HFF-Myc (cell line): ENCODE results near the gene LIAS.
A peak's percentile ranks its signal among the peaks of the same experiment; 100 is the strongest.

Experiments used
- DNase-seq: peaks from one replicate; pipeline ENCODE4 v3.0.0-alpha.2; 2011; ENCODE audit warnings: low read depth; ENCODE audit errors: extremely low read depth
- H3K4me3 ChIP-seq: replicated peaks from 2 replicates; pipeline ENCODE4 v1.5.1; 2011; ENCODE audit warnings: low read depth, mild to moderate bottlenecking, control low read depth, low read length
- TF ChIP-seq, protein P1 (sequence below): IDR thresholded peaks from 2 replicates; pipeline ENCODE4 v1.5.1; 2012; ENCODE audit warnings: mild to moderate bottlenecking, low read depth, low read length, control low read depth; ENCODE audit errors: missing control alignments

Gene LIAS

DNA sequence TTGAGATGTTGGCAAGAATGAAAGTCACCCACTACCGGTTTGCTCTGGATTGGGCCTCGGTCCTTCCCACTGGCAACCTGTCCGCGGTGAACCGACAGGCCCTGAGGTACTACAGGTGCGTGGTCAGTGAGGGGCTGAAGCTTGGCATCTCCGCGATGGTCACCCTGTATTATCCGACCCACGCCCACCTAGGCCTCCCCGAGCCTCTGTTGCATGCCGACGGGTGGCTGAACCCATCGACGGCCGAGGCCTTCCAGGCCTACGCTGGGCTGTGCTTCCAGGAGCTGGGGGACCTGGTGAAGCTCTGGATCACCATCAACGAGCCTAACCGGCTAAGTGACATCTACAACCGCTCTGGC is 12.4 kb upstream of the LIAS start:
- TF ChIP-seq, protein P1, sequence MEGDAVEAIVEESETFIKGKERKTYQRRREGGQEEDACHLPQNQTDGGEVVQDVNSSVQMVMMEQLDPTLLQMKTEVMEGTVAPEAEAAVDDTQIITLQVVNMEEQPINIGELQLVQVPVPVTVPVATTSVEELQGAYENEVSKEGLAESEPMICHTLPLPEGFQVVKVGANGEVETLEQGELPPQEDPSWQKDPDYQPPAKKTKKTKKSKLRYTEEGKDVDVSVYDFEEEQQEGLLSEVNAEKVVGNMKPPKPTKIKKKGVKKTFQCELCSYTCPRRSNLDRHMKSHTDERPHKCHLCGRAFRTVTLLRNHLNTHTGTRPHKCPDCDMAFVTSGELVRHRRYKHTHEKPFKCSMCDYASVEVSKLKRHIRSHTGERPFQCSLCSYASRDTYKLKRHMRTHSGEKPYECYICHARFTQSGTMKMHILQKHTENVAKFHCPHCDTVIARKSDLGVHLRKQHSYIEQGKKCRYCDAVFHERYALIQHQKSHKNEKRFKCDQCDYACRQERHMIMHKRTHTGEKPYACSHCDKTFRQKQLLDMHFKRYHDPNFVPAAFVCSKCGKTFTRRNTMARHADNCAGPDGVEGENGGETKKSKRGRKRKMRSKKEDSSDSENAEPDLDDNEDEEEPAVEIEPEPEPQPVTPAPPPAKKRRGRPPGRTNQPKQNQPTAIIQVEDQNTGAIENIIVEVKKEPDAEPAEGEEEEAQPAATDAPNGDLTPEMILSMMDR = no peak
- no peak for DNase-seq
- no peak overlapping the region for H3K4me3 ChIP-seq

- TF ChIP-seq, protein P1 = peak; percentile 21
- no peak for DNase-seq
- no peak overlapping the region for H3K4me3 ChIP-seq
These were observed 11.8 kb upstream of the LIAS start for GRCh38 chr4:39446842-39447573.

GRCh38 chr4:39450618-39451017 is 8.2 kb upstream of the LIAS start:
- no peak overlapping the region for H3K4me3 ChIP-seq
- DNase-seq = no peak
- TF ChIP-seq, protein P1 = no peak

DNA sequence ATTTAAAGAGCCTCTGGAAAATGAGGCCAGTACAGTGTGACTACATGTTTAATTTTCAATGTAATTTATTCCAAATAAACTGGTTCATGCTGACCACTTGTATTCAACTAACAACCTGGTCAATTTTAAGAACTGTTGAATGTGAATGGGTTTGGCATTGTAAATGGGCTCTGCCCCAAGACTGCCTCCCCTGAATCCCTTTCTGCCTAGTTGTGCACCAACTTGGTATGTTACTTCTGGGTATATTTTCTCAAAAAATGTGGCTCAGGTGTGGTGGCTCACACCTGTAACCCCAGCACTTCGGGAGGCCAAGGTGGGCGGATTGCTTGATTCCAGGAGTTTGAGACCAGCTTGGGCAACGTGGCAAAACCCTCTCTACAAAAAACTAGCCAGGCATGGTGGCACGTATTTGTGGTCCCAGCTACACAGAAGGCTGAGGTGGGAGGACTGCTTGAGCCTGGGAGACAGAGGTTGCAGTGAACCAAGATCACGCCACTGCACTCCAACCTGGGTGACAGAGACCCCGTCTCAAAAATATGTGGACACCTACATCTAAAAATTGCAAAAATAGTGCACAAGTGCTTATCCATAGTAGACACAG is 7.3 kb upstream of the LIAS start:
- no peak for DNase-seq
- TF ChIP-seq, protein P1 = no peak
- no peak overlapping the region for H3K4me3 ChIP-seq

GRCh38 chr4:39452153-39452859 is 6.5 kb upstream of the LIAS start:
- DNase-seq = no peak
- TF ChIP-seq, protein P1 = no peak

DNA sequence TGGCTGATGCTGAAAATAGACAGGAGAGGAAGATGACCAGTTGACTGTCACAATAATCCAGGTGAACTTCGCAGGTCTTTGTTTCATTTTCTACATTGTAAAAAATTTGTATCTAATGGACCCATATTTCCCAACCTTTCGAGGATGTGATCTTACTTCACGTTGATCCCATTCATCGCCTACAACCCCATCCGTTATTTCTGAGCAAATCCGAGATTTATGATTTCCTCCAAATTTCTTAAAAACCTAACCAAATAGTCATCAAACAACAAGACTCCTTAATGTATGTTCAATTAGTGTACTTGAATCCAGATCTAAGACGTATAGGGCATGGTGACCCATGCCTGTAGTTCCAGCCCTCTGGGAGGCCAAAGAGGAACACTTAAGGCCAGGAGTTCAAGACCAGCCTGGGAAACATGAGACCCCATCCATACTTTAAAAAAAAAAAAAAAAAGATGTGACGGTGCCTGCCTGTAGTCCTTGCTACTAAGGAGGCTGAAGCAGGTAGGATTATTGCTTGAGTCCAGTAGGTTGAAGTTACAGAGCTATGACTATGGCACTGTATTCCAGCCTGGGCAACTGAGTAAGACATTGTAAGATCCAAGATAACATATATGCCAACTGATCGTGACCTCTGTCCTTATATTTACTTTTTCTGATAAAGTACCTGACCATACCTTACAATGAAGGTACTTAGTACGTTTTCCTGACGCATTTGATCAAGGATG is 5.8 kb upstream of the LIAS start:
- H3K4me3 ChIP-seq = no peak overlapping the region
- DNase-seq = no peak
- TF ChIP-seq, protein P1 = no peak

More at GRCh38 chr4:39452153-39452859, 6.5 kb upstream of the LIAS start:
- H3K4me3 ChIP-seq = no peak overlapping the region
